GM13976 (cell line): Measurements from ENCODE around the gene COPE.
"Not testable (repeated sequence)": the region's sequence is repeated elsewhere in the genome, so short reads cannot be mapped to it uniquely, and the experiment has no call there.

Source experiments
- DNase-seq: peaks from one replicate; pipeline ENCODE4 v3.0.0; 2012; ENCODE audit warnings: low spot score
- in situ Hi-C: fragments of 300-500 bp; cut with MboI; formaldehyde crosslinking; loops from one replicate; pipeline ENCODE4 v1.12.0; 2022; ENCODE audit warnings: low sequenced_read_pairs, mixed read lengths, inconsistent platforms; ENCODE audit not compliant: unreplicated experiment
- TF ChIP-seq, protein P1 (sequence below): IDR thresholded peaks from 2 replicates; pipeline ENCODE4 v1.5.1; 2012; ENCODE audit warnings: borderline replicate concordance, mild to moderate bottlenecking; ENCODE audit not compliant: insufficient read depth; ENCODE audit errors: extremely low read depth, missing control alignments, control extremely low read depth

The COPE gene

DNA sequence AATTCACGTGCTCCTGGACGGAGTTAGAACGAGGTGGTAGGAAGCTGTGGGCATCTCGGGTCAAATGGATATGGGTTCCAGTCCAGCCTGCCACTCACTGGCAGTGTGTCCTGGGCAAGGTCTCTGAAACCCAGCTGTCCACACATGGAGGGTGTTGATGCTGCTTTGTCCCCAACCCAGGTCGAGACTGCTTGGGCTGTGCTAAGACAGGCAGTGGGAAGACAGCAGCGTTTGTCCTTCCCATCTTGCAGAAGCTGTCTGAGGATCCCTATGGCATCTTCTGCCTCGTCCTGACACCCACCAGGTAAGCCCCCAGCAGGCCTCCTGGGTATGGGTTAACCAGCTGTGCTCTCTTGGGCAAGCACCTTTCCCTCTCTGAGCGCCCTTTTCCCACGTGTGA is 1.2 kb upstream of the COPE start:
- in situ Hi-C loops, result no loop called here
- DNase-seq, result no peak
- TF ChIP-seq, protein P1, sequence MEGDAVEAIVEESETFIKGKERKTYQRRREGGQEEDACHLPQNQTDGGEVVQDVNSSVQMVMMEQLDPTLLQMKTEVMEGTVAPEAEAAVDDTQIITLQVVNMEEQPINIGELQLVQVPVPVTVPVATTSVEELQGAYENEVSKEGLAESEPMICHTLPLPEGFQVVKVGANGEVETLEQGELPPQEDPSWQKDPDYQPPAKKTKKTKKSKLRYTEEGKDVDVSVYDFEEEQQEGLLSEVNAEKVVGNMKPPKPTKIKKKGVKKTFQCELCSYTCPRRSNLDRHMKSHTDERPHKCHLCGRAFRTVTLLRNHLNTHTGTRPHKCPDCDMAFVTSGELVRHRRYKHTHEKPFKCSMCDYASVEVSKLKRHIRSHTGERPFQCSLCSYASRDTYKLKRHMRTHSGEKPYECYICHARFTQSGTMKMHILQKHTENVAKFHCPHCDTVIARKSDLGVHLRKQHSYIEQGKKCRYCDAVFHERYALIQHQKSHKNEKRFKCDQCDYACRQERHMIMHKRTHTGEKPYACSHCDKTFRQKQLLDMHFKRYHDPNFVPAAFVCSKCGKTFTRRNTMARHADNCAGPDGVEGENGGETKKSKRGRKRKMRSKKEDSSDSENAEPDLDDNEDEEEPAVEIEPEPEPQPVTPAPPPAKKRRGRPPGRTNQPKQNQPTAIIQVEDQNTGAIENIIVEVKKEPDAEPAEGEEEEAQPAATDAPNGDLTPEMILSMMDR, result no peak

DNA sequence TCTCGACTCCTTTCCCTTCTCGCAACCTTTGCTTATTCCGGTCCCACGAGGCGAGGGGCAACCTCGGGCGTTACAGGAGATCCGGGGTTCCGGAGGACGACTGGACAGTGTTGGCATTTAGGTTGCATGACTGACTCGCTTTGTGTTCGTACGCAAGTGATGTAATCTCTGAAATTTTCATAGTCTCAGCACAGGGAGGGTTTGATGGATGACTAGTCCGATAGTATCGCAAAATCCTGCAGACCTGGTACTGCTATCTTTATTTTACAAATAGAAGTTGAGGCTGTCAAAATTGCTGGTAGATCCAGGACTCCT is 670 bp upstream of the COPE start:
- in situ Hi-C loops, result no loop called here
- DNase-seq, result no peak
- TF ChIP-seq, protein P1, result no peak

DNA sequence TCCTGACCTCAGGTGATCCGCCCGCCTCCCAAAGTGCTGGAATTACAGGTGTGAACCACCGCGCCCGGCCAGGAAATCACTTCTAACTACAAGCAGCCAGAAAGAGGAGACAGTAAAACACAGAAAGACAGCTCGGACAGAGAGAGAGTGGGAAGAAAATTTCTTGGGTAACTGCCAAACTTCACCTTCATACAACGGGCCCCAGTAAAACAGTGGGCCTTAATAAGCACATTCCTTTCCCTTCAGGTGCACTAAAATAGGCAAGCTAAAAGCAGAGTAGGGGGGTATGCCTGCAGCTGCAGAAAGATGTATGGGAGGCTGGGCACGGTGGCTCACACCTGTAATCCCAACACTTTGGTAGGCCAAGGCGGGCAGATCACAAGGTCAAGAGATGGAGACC is 1.6 kb downstream of the COPE start:
- DNase-seq, in situ Hi-C loops: not testable (repeated sequence)

DNA sequence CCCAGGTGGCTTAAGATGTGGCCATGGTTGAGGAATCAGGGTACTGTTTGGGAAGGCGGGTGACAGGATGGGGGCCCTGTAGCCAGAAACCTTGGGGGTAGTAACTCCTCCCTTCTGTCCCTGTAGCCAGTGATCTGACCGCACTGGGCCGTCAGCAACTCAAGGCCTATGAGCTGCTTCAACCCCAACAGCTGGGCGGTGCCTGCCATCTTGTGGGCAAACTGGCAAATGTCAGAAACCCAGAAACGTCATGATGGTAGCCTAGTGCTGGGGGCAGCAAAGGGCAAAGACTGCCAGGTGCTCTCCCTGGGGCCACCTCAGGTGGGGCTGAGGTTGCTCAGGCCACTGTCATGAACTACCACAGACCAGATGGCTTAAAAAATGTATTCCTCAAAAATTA is 3.5 kb downstream of the COPE start:
- in situ Hi-C loops, result no loop called here
- DNase-seq, result no peak
- TF ChIP-seq, protein P1, result peak; percentile 13

DNA sequence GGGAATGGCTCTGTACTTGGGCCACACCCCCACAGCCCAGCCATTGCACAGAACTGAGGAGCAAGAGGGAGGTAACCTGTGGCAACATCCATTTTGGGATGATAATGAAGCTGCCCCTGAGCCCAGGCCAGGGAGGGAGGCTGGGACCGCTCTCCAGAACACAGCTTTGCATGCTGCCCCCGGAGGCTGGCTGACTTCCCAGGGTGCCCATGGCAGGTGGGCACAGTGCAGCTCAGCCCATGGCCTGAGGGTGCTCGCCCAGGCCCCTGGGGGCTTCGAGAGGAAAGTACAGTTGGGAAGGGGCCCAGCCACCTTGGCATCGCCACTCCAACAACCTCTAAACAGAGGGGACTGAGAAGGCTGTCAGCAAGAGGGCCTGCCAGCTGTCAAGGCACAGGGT is 5.7 kb downstream of the COPE start:
- DNase-seq, result no peak
- in situ Hi-C loops, result no loop called here
- TF ChIP-seq, protein P1, result no peak

DNA sequence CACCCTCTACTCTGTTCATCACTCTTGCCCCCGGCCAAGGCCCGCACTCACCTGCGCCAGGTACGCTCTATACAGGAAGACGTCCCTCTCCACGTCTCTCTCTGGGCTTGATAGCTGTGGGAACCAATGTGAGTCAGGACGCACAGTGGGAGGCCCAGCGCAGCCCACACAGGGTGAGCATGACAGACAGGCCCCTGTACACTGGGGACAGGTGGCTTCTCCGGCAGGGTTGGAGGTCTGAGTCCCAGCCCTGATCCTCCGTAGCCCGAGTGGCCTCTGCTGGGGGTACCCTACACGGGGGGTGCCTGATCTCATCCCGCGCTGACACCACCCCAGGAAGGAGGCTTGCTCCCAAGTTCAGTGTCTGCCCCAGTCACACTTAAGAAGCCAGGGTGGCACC is 6.3 kb downstream of the COPE start:
- DNase-seq, result no peak
- TF ChIP-seq, protein P1, result no peak
- in situ Hi-C loops, result no loop called here

DNA sequence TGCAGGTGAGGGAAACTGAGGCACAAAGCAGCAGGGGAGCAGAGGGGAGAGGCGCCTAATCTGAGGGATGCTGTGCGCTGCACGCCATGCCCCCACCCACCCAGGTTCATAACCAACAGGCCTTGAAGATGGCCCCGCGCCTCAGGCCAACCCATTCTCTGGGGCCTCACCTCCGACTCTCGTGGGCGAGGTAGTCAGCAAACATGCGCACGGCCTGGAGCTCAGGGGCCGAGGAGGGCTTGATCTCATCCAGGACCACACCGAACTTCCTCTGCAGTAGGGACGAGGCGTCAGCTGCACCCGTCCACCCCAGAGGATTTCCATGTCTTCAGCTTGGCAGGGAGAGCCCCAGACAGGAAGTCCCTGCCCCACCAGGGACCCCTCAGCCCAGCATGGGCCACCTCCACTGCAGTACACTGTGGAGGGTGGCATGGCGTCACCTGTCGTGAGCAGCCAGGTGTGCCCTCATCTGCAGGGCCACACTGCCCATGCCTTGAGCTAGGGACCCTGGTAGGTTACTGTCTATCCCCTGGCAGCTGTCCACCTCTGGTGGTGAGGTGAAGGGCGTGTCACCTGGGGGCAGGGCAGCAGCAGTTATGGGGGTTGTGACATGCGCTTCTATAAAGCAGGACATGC is 8.3 kb downstream of the COPE start:
- in situ Hi-C loops, result no loop called here
- DNase-seq, result no peak
- TF ChIP-seq, protein P1, result no peak
